Stimulated activated naive CD8-positive, alpha-beta T cell treated with anti-CD3 and anti-CD28 coated beads, Interleukin-15, amount 100 ng/mL, for 72 hours (primary cell): ENCODE results near the gene ENC1.

Source experiments
- ATAC-seq: fragments of 150-1000 bp; cut with Tn5 transposase; 2 replicates; pipeline ENCODE4 v1.10.0; 2021; ENCODE audit warnings: mild to moderate bottlenecking, moderate library complexity
- DNase-seq, 2 donors: peaks; one replicate each; pipeline ENCODE4 v3.0.0; 2021 to 2022
- H3K27ac Mint-ChIP-seq, 2 donors: one replicate each; pipeline ENCODE4 v1.8.0; 2022; ENCODE audit warnings: mild to moderate bottlenecking in 2 of 2, mixed read lengths in 2 of 2, moderate library complexity in 2 of 2
- H3K27me3 Mint-ChIP-seq: one replicate; pipeline ENCODE4 v1.8.0; 2022; ENCODE audit warnings: mixed read lengths
- H3K4me1 Mint-ChIP-seq: one replicate; pipeline ENCODE4 v1.8.0; 2022; ENCODE audit warnings: mild to moderate bottlenecking, mixed read lengths
- H3K4me3 Mint-ChIP-seq, 2 donors: one replicate each; pipeline ENCODE4 v1.8.0; 2022; ENCODE audit warnings: mild to moderate bottlenecking in 2 of 2, mixed read lengths in 2 of 2, moderate library complexity in 1 of 2
- H3K9me3 Mint-ChIP-seq, 2 donors: one replicate each; pipeline ENCODE4 v1.8.0; 2022; ENCODE audit warnings: mixed read lengths in 2 of 2

Gene ENC1

DNA sequence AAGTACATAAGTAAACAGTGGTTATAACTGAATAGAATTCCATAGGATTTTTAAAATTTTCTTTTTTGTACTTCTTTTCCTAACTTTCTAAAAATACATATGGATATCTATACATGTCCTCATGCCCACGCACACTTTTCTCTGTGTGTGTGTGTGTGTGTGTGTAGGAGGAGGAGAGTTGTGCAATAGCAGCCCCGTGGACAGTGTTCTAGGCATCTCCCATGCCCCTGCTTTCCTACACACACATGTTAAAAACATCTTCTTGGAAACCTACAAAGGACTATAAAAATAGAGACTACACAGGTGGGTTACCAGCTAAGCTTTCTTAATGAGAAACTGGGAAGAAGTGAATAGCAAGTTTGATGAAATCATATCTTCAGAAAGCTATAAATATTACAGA lies 24.7 kb upstream of the ENC1 start:
- H3K27me3 Mint-ChIP-seq: peaks cover 24% of the 10 kb centered on the region
- DNase-seq (no peak), ATAC-seq (no peak)
- H3K9me3 Mint-ChIP-seq: no peaks in the 10 kb centered on the region
- no peak overlapping the region for H3K4me3 Mint-ChIP-seq
- H3K4me1 Mint-ChIP-seq: no peaks in the 10 kb centered on the region
- H3K27ac Mint-ChIP-seq: no peak overlapping the region

DNA sequence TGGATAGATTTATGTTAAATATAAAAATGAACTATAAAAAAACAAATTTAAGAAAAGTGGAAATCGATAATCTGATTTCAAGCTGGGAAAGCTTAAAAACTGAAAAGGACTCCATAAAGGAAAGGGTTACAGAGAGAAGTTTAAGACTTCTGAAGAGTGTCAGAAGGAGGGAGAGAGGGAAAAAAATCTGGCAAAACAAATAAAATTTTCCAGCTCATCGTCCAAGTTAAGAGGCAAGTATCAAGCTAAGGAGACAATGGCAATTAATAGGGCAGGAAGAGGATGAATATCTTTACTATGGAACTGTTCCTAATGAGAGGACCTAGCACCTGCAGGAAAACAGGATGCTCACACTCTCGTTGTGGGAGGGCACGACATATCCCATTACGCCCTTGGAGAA lies 24.0 kb upstream of the ENC1 start:
- Mint-ChIP-seq H3K9me3 (no peaks in the 10 kb centered on the region), H3K4me3 (no peak overlapping the region), H3K4me1 (no peaks in the 10 kb centered on the region), H3K27me3 (peaks cover 24% of the 10 kb centered on the region), H3K27ac (no peak overlapping the region)
- DNase-seq (no peak), ATAC-seq (no peak)

DNA sequence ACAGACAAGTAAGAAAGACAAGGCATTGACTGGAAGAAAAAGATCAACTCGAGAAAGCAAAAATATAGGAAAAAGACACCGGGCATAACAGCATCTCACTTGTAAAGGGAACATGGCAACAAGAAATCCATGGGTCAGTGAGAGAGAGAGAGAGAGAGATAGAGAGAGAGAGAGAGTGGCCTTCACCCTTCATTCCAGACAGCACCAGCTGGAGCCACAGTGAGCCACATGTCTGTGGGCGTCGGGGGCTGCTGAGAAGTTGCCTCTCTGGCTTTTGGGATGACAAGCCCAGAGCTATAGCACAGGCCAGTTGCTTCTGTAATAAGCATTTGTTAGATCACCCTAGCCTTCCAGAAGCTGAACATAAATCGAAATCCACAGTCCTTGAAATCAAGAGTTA lies 20.3 kb upstream of the ENC1 start:
- Mint-ChIP-seq H3K27me3 (peaks cover 24% of the 10 kb centered on the region), H3K4me3 (no peak overlapping the region), H3K27ac (no peak overlapping the region), H3K9me3 (no peaks in the 10 kb centered on the region), H3K4me1 (no peaks in the 10 kb centered on the region)
- no peak for DNase-seq
- ATAC-seq: no peak

DNA sequence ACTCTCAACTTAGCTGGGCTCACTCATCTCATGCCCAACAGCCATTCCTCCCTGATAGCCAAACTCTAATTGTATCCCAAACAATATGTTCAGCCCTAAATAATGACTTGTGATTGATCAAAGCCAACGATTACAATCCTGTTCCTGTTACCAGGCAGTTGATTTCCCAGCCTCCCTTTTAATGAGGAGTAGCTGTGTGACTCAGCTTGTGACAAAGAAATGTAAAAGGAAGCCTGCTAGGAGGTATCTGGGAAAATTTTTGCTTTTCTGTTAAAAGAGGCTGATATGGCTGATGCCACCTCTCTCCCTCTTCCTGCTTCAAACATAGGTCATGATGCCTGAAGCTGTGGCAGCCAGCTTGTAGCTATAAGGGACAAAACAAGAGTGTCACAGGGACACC lies 19.6 kb upstream of the ENC1 start:
- no peak overlapping the region for H3K4me3 Mint-ChIP-seq
- H3K27ac Mint-ChIP-seq: no peak overlapping the region
- H3K27me3 Mint-ChIP-seq: peaks cover 24% of the 10 kb centered on the region
- no peak for ATAC-seq
- no peaks in the 10 kb centered on the region for H3K4me1 Mint-ChIP-seq
- DNase-seq: no peak
- no peaks in the 10 kb centered on the region for H3K9me3 Mint-ChIP-seq

DNA sequence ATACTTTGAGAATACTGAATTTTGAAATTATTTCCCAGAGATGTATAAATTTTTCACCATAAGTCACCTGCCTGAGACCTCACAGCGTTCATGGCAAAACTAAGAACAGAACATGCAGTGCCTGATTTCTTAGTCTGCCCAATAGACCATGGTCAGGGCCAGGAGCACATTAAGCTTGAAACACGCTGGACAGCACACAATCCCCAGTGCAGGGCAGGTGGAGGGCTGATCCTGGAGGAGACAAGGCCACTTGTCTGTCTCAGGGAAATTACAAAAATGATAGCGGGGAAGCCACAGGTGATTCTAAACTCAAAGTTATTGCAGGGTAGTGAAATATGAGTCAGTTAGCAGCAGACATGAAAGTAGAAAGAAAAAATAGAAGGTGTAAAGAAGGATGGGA lies 18.6 kb upstream of the ENC1 start:
- H3K27me3 Mint-ChIP-seq: peaks cover 24% of the 10 kb centered on the region
- no peak overlapping the region for H3K4me3 Mint-ChIP-seq
- H3K4me1 Mint-ChIP-seq: no peaks in the 10 kb centered on the region
- H3K27ac Mint-ChIP-seq: no peak overlapping the region
- DNase-seq (no peak), ATAC-seq (no peak)
- H3K9me3 Mint-ChIP-seq: no peaks in the 10 kb centered on the region

DNA sequence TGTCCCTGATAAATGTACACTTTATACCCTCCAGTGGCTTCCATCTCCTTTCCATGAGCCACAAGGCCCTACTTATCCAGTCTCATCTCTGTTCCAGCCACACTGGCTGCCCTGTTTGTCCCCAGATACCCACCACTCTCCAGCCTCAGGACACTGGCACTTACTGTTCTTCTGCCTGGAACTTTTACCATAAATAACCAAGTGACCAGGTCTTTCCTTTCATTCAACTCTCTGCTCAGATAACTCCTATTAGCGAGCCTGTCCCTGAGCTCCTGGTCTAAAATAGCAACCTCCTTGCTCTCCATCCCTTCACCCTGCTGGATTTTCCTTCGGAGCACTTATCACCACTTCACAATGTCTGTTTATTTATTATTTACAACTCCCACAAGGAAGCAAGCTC lies 16.6 kb upstream of the ENC1 start:
- H3K27ac Mint-ChIP-seq: no peak overlapping the region
- H3K4me3 Mint-ChIP-seq: no peak overlapping the region
- no peaks in the 10 kb centered on the region for H3K9me3 Mint-ChIP-seq
- DNase-seq: no peak
- H3K27me3 Mint-ChIP-seq: peaks cover 16% of the 10 kb centered on the region
- no peak for ATAC-seq
- no peaks in the 10 kb centered on the region for H3K4me1 Mint-ChIP-seq

DNA sequence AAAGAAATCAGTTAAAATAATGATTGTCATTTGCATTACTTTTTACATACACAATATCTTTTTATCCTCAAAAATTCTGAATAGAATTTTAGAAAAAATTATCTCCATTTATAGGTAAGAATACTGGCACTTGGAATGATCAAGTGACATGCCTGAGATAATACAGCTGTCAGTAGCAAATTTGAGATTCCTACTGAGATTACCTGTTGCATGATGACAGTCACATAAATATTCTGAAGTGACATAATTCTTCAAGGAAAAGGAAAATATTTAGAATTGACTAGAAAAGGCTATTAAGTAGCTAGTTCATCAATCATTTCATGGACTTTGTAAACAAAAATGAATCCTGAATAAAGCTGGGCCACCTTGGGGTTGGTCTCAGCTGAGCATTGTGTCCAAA lies 15.2 kb upstream of the ENC1 start:
- ATAC-seq (no peak), DNase-seq (no peak)
- H3K27me3 Mint-ChIP-seq: peaks cover 4% of the 10 kb centered on the region
- no peaks in the 10 kb centered on the region for H3K9me3 Mint-ChIP-seq
- no peaks in the 10 kb centered on the region for H3K4me1 Mint-ChIP-seq
- no peak overlapping the region for H3K27ac Mint-ChIP-seq
- no peak overlapping the region for H3K4me3 Mint-ChIP-seq

DNA sequence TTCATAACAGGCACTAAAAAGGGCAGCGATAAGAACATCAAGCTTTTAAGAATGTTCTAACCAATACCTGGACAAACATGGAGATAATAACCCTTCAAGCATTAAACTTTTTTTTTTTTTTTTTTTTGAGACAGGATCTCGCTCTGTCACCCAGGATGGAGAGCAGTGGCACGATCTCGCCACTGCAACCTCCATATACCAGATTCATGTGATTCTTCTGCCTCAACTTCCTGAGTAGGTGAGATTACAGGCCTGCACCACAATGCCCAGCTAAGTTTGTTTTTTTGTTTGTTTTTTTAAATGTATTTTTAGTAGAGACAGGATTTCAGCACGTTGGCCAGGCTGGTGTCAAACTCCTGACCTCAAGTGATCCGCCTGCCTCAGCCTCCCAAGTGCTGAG lies 14.7 kb upstream of the ENC1 start:
- no peak overlapping the region for H3K27ac Mint-ChIP-seq
- DNase-seq (no peak), ATAC-seq (no peak)
- H3K4me1 Mint-ChIP-seq: no peaks in the 10 kb centered on the region
- H3K4me3 Mint-ChIP-seq: no peak overlapping the region
- no peaks in the 10 kb centered on the region for H3K9me3 Mint-ChIP-seq
- H3K27me3 Mint-ChIP-seq: no peaks in the 10 kb centered on the region

DNA sequence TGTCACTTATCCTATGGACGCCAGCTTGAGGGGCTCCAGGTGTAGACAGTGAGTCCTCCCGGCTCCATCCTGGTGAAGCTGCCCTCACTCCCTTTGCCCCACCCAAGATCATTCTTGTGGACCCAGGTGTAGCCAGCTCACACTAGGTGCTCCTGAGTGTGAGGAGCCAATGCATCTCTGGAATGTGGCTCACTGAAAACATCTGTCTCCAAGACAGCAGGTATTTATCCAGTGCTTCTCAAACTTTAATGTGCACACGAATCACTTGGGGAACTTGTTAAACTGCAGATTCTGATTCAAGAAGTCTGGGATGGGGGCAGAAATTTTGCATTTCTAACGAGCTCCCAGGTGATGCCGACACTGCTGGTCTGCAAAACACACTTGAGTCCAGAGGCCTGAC lies 13.5 kb upstream of the ENC1 start:
- Mint-ChIP-seq H3K27ac (no peak overlapping the region), H3K4me1 (no peaks in the 10 kb centered on the region), H3K27me3 (no peaks in the 10 kb centered on the region), H3K9me3 (no peaks in the 10 kb centered on the region), H3K4me3 (no peak overlapping the region)
- no peak for ATAC-seq
- DNase-seq: no peak

DNA sequence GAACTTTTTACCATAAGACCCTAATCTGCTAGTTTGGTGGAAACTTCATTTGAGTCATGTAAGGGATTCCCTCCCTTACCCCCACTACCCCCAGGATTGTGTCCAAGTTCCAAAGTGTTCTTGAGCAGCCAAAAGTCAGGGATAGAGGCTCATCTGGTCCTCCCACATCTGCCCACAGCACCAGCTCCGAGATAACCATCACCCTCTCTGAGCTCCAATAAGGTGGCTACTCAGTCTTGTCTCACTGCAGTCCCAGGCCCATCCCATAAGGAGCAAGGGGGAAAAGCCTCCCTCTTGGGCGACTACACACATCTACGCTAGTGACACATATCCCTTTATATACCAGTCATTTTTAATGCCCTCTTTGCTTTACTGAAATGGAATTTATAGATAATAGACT lies 12.0 kb upstream of the ENC1 start:
- ATAC-seq: no peak

DNA sequence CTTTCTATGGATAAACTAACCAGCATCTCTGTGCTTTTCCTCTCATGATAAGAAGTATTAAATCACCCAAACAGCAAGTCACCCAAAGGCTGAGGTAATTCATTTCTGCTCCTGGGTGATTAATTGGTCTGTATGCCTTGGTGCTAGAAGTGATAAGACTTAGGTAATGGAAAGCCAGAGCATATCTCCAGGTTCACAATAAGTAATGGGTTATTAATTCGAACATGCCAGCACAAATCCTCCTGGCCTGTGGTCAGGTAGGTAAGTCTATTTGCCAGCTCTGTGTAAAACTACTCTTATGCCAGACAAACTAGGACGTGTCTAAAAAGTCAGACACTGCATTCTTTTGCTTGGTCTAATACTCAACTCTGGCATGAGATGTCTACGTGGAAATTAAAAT lies 11.2 kb upstream of the ENC1 start:
- ATAC-seq: no peak
- no peak for DNase-seq
- H3K27me3 Mint-ChIP-seq: no peaks in the 10 kb centered on the region
- H3K4me1 Mint-ChIP-seq: no peaks in the 10 kb centered on the region
- H3K4me3 Mint-ChIP-seq: no peak overlapping the region
- no peaks in the 10 kb centered on the region for H3K9me3 Mint-ChIP-seq
- H3K27ac Mint-ChIP-seq: no peak overlapping the region

More for the DNA sequence above, 12.0 kb upstream of the ENC1 start:
- no peaks in the 10 kb centered on the region for H3K4me1 Mint-ChIP-seq
- DNase-seq: no peak
- H3K4me3 Mint-ChIP-seq: no peak overlapping the region
- no peaks in the 10 kb centered on the region for H3K9me3 Mint-ChIP-seq
- no peaks in the 10 kb centered on the region for H3K27me3 Mint-ChIP-seq
- H3K27ac Mint-ChIP-seq: no peak overlapping the region

DNA sequence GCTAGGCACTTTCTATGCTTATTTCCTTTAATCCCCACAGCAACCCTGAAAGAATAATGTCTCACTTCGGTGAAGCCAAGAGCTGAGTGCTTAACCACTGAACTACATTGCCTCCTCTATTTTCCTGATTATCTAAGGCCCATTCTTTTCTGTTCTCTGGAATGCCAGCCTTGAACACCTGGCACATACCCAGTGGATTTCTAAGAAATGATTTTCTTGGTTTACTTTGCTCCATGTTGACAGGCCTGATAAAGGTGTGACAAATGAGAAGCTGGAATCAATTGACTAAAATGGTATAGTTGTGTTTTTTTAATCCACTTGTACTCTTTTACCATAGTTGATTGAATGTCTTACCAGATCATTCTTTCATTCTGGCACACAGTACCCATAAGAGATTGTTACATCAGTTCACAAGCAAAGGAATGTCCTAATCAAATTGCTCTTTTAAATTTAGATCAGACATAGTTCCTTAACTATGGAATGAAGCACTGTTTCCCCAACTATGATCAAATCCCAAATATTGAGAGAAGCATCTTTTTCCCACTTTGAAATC lies 9.0 kb upstream of the ENC1 start:
- DNase-seq (no peak), ATAC-seq (no peak)
- Mint-ChIP-seq H3K9me3 (no peaks in the 10 kb centered on the region), H3K27ac (no peak overlapping the region), H3K4me1 (no peaks in the 10 kb centered on the region), H3K27me3 (no peaks in the 10 kb centered on the region), H3K4me3 (no peak overlapping the region)

DNA sequence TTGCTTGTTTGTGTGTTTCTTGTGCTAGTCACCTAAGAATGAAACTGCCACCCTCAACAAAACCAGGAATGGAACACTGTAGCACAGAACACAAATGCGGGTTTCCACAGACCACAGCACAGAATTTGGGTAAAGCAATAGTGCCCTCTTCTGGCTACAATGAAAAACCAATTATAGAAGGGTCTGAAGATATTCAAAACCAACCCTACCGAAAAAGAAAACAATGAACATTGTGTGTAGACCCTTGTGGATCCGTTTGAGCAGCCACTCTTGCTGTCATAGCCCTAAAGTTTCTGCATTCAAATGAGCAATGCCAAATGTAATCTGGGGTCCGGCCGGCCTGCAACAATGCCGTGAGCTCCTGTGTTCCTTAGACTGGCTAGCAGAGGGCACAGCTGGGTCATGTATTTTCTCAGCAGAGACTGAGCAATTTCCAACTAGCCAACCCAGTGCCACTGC lies 8.3 kb upstream of the ENC1 start:
- Mint-ChIP-seq H3K27me3 (peaks cover 5% of the 10 kb centered on the region), H3K9me3 (no peaks in the 10 kb centered on the region), H3K4me1 (no peaks in the 10 kb centered on the region), H3K4me3 (no peak overlapping the region), H3K27ac (no peak overlapping the region)
- peak; percentile 28 to 44 for DNase-seq
- ATAC-seq: peak; percentile 91

DNA sequence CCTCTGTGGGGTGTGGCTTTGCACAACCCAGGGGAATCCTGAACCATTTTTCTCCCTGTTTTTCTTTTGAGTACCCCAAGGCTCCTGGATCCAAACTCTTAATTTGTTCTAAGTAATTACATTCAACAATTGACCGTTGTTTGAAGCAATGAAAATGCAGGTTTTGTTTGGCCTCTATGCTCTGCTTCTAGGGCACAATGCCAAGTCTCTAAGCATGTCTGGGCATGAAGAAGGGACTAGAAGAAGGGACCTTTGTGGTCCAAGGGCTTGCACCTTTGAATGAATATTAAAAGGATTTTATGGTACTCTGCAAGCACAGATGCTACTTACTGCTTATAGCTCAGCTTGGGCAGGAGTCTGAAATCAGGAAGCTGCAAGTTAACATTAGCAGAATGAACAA lies 6.6 kb upstream of the ENC1 start:
- H3K9me3 Mint-ChIP-seq: no peaks in the 10 kb centered on the region
- no peak overlapping the region for H3K27ac Mint-ChIP-seq
- peaks cover 4% of the 10 kb centered on the region for H3K4me1 Mint-ChIP-seq
- H3K27me3 Mint-ChIP-seq: peaks cover 23% of the 10 kb centered on the region
- ATAC-seq (no peak), DNase-seq (no peak)
- no peak overlapping the region for H3K4me3 Mint-ChIP-seq

DNA sequence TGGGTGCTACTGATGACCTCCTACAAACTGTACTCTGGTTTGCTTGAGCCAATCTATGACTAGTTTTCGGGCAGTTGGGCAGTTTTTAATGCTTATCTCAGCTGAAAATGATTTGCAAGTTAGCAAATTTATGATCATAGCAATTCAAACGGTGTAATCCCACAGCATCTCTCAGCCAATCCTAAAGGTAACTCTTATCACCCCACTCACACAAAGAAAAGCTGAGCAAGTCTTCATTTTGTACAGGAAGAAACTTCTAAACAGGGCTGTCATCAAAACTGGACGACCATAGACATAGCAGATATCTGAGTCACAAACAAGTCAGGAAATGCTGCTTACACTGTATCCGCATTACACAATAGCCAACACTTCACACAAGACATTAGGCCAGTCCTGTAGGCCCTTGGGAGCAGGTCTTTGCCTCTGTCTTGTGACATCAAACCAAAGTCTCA lies 2.6 kb upstream of the ENC1 start:
- no peak for ATAC-seq
- no peak overlapping the region for H3K27ac Mint-ChIP-seq
- peaks cover 61% of the 10 kb centered on the region for H3K27me3 Mint-ChIP-seq
- H3K9me3 Mint-ChIP-seq: no peaks in the 10 kb centered on the region
- DNase-seq: no peak
- no peak overlapping the region for H3K4me3 Mint-ChIP-seq
- peaks cover 43% of the 10 kb centered on the region for H3K4me1 Mint-ChIP-seq

DNA sequence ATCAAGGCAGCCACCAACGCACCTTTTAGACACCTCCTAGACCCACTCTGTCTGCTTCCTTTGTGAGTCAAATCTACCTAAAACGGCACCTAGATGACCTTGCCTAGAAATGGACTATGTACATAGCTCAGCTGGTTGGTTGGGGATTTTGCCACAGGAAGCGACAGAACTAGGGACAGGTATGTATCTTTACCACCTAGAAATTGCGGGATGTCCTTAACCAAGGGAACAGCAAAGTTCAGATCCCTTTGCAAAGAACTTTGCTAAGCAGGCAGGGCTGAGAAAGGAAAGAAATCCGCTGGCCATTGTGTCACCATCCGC lies 2.0 kb upstream of the ENC1 start:
- Mint-ChIP-seq H3K27me3 (peaks cover 67% of the 10 kb centered on the region), H3K27ac (no peak overlapping the region), H3K4me1 (peaks cover 47% of the 10 kb centered on the region), H3K9me3 (no peaks in the 10 kb centered on the region), H3K4me3 (no peak overlapping the region)
- ATAC-seq: no peak
- DNase-seq: no peak

DNA sequence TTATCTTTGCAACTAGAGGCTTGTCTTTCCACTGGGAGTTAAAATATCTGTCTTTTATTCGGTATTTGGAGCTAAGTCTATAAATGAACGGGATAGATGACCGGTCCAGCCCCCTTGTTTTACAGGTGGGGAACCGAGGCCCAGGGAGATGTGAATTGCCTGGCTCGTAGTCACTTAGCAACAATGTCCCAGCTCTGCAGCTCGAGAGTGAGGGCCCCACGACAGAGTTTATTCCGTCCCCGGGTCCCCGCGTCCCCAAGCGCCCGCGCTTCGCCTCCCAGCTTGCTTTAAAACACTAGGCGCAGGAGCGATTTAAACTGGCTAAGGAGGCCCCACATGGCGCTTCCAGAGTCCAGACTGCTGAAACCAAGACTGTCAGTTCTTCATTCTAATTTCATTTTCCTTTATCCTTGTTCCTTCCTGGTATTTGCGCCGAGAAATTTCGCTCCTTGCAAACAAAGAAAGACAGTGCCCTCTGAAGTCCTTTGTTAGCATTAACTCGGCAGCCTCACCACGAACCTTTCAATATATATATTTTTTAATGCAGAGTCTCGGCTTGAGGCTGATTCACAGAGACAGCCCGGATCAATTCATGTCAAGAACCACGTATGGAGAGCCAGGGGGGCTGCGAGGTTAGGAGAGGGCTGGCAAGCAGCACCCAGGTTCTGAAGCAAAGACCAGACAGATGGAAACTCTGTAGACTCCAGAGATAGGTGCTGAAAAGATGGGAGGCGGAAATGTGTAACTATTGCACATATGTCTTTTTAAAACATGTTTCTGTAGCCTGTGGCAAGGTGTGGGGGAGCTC lies 1.4 kb upstream of the ENC1 start:
- Mint-ChIP-seq H3K9me3 (no peaks in the 10 kb centered on the region), H3K27ac (peak overlapping the region in 1 of 2 donors; percentile 67), H3K4me3 (peak overlapping the region; percentile 90 to 97)

More for the DNA sequence above, 1.4 kb upstream of the ENC1 start:
- H3K27me3 Mint-ChIP-seq: peaks cover 73% of the 10 kb centered on the region
- H3K4me1 Mint-ChIP-seq: peaks cover 47% of the 10 kb centered on the region
- DNase-seq (peak in 1 of 2 donors; percentile 21), ATAC-seq (no peak)
